ENCODE results near the gene TLE4. TPM values are rescaled to one million over a fixed set of nuclear protein-coding genes. Genes with fewer than 3 reads are reported as not detected.

The TLE4 gene
- total RNA-seq, 1 donor from 2014 or later, result 55.6 TPM

- no peak for DNase-seq (ENCODE audit: low spot score, unreplicated experiment)
- Mint-ChIP-seq H3K36me3 (ENCODE audit: insufficient read depth) (no peaks in the 10 kb centered on the region), H3K9me3 (ENCODE audit: low read depth) (peaks cover 3% of the 10 kb centered on the region), H3K4me1 (ENCODE audit: low read depth) (peaks cover 12% of the 10 kb centered on the region), H3K27ac (no peak overlapping the region), H3K4me3 (ENCODE audit: low read depth) (no peak overlapping the region), H3K27me3 (peaks cover 41% of the 10 kb centered on the region)
- no peak for TF ChIP-seq CTCF (IDR thresholded peaks at IDR 0.05; ENCODE audit: unreplicated experiment)
Observed at GRCh38 chr9:79763671-79764285, 192.0 kb downstream of the TLE4 start.

GRCh38 chr9:79764374-79764773, 192.6 kb downstream of the TLE4 start:
- no peak for DNase-seq (ENCODE audit: low spot score, unreplicated experiment)
- Mint-ChIP-seq H3K27ac (no peak overlapping the region), H3K36me3 (ENCODE audit: insufficient read depth) (no peaks in the 10 kb centered on the region), H3K27me3 (peaks cover 45% of the 10 kb centered on the region), H3K4me3 (ENCODE audit: low read depth) (no peak overlapping the region), H3K9me3 (ENCODE audit: low read depth) (no peaks in the 10 kb centered on the region), H3K4me1 (ENCODE audit: low read depth) (peaks cover 13% of the 10 kb centered on the region)
- TF ChIP-seq CTCF (IDR thresholded peaks at IDR 0.05; ENCODE audit: unreplicated experiment), result no peak

GRCh38 chr9:79765466-79765865, 193.7 kb downstream of the TLE4 start:
- no peak for TF ChIP-seq CTCF (IDR thresholded peaks at IDR 0.05; ENCODE audit: unreplicated experiment)
- H3K4me3 Mint-ChIP-seq (ENCODE audit: low read depth), result no peak overlapping the region
- H3K27ac Mint-ChIP-seq, result no peak overlapping the region
- H3K27me3 Mint-ChIP-seq, result peaks cover 48% of the 10 kb centered on the region
- no peaks in the 10 kb centered on the region for H3K9me3 Mint-ChIP-seq (ENCODE audit: low read depth)
- H3K36me3 Mint-ChIP-seq (ENCODE audit: insufficient read depth), result no peaks in the 10 kb centered on the region
- H3K4me1 Mint-ChIP-seq (ENCODE audit: low read depth), result peaks cover 13% of the 10 kb centered on the region
- DNase-seq (ENCODE audit: low spot score, unreplicated experiment), result no peak

GRCh38 chr9:79766091-79766490, 194.3 kb downstream of the TLE4 start:
- no peak for TF ChIP-seq CTCF (IDR thresholded peaks at IDR 0.05; ENCODE audit: unreplicated experiment)
- no peak for DNase-seq (ENCODE audit: low spot score, unreplicated experiment)
- no peaks in the 10 kb centered on the region for H3K9me3 Mint-ChIP-seq (ENCODE audit: low read depth)
- H3K27me3 Mint-ChIP-seq, result peaks cover 48% of the 10 kb centered on the region
- no peaks in the 10 kb centered on the region for H3K36me3 Mint-ChIP-seq (ENCODE audit: insufficient read depth)
- H3K4me1 Mint-ChIP-seq (ENCODE audit: low read depth), result peaks cover 13% of the 10 kb centered on the region
- H3K4me3 Mint-ChIP-seq (ENCODE audit: low read depth), result no peak overlapping the region
- H3K27ac Mint-ChIP-seq, result no peak overlapping the region

DNA sequence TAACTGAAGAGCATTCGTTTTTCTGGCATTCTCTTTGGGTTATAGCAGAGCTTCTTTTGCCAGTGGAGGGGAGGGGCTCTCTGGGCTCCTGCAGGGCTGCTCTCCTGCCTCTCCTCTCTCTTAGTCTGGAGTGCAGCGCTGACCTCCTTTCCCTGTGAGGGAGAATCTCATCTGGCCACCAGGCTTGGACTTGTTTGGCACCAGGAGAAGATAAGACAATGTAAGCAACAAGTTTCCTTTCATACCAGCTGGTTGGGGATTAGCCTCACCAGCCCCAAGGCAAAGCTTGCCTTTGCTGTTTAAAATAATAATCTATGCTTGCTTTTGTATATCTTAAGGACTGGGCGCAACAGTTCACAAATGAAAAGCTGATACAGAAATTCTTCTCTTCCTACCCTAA, 196.4 kb downstream of the TLE4 start:
- no peak overlapping the region for H3K4me3 Mint-ChIP-seq (ENCODE audit: low read depth)
- no peak for TF ChIP-seq CTCF (IDR thresholded peaks at IDR 0.05; ENCODE audit: unreplicated experiment)
- H3K27ac Mint-ChIP-seq, result no peak overlapping the region
- H3K27me3 Mint-ChIP-seq, result peaks cover 53% of the 10 kb centered on the region
- no peaks in the 10 kb centered on the region for H3K9me3 Mint-ChIP-seq (ENCODE audit: low read depth)
- no peak for DNase-seq (ENCODE audit: low spot score, unreplicated experiment)
- H3K4me1 Mint-ChIP-seq (ENCODE audit: low read depth), result peaks cover 13% of the 10 kb centered on the region
- H3K36me3 Mint-ChIP-seq (ENCODE audit: insufficient read depth), result no peaks in the 10 kb centered on the region
